HG02763 (cell line): ENCODE results near the gene USP9X.
"Not testable (repeated sequence)": the region's sequence is repeated elsewhere in the genome, so short reads cannot be mapped to it uniquely, and the experiment has no call there.

Source experiments
- ATAC-seq: cut with Tn5 transposase; IDR thresholded peaks from one replicate; pipeline ENCODE4 v1.9.1; 2021; ENCODE audit warnings: mild to moderate bottlenecking, moderate library complexity; ENCODE audit not compliant: unreplicated experiment

Gene USP9X

DNA sequence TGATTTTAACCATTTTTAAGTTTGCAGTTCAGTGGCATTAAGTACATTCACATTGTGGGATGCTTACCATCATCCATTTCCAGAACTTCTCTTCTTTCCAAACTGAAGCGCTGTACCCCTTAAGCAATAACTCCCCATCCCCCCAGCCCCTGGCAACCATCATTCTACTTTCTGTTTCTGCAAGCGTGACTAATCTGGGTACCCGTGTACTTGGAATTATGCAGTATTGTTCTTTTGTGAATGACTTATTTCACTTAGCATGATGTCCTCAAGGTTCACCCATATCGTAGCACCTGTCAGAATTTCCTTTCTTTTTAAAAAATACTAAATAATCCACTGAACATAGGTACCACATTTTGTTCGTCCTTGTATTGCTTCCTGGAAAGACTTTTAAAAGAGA lies 32.9 kb downstream of the USP9X start:
- no peak for ATAC-seq

GRCh38 chrX:41119803-41120202 lies 34.6 kb downstream of the USP9X start:
- ATAC-seq, result no peak

DNA sequence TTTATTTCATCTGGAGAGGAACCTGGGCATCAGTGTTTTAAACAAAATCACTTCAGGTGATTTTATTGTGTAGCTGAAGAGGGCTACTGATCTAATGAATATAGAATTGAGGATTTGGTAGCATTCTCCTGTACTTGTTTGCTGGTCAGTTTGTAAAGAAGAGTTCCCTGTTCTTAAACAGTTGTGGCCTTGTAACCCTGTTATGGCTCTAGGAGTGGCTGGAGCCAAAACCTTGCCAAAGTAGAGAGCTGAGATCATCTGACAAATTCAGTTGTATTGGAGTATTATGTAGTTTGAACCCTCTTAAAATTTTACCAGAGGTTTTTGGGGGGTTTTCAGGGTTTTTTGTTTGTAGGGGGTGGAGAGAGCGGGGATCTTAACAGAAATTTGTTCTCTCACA lies 36.5 kb downstream of the USP9X start:
- no peak for ATAC-seq

- ATAC-seq, result no peak
These were observed 37.5 kb downstream of the USP9X start for GRCh38 chrX:41122664-41123257.

- no peak for ATAC-seq
These were observed 42.4 kb downstream of the USP9X start for GRCh38 chrX:41127477-41128192.

GRCh38 chrX:41128955-41129354 lies 43.7 kb downstream of the USP9X start:
- no peak for ATAC-seq

GRCh38 chrX:41131766-41132165 lies 46.5 kb downstream of the USP9X start:
- no peak for ATAC-seq

GRCh38 chrX:41133551-41133950 lies 48.3 kb downstream of the USP9X start:
- no peak for ATAC-seq

DNA sequence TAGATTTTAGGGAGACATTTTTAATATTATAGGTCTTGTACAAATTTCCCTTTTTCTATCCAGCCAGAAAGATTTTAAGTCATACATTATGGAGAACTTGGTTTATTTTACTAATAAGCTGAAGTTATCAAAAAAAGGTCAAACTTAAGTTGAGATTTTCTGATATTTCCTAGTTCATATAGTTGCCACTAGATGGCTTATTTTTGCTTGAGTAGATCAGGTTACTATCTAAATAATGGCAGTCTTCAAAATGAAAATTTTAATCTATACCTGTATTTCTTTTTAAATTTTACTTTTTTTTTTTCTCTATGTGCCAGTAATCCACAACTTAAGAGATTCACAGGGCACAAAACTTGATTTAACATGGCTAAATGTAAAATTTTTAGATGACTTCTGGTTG lies 52.3 kb downstream of the USP9X start:
- ATAC-seq, result no peak

DNA sequence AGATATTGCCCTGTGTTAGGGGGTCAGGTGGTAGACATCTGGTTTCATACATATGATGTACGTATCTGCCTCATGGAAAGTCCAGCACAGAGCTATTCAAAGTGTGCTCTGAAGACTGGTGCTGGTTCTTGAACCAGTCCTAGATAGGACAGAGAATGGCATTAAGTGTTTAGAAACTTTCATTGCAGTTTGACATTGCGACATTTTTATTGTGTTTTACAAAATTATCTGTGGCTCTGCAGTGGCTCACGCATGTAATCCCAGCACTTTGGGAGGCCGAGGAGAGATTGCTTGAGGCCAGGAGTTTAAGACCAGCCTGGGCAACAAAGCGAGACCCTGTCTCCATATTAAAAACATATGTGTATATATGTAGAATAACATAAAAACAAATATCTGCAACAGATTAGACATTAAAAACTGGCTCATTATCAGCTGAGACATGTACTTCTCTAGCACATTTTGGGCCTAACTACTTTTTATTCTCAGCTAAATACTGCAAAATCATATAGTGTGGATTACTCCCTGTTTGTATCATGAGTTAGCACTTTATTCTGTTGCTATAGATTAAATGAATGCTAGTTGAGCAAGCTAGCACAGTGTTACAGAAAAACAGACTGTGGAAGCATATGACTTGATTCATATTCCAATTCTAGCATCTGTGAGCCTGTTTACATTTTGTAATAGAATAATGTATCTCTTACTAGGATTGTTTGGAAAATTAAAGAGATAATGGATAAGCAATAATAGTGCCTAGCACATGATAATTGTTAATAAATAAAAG lies 57.1 kb downstream of the USP9X start:
- ATAC-seq, result no peak

GRCh38 chrX:41144873-41145272 lies 59.6 kb downstream of the USP9X start:
- ATAC-seq, result no peak

GRCh38 chrX:41145920-41146608 lies 60.8 kb downstream of the USP9X start:
- ATAC-seq, result no peak

DNA sequence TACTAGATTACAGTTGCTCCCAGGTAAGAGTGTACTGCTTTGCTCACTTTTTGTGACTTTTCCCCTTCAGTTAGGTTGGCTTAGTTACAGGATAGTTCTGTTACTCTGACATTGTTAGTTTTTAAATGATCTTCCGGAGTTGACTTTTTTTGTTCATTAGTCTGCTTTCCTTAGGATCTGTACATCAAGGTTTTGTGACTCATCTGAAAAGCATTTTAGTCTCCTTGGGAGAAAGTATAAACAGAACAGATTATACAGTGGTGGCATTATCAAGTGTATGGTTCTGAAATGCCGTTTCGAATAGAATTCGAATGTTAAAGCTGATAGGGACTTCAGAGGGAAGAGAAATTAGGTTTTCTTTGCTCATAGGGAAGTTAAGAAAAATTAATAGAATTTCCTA lies 63.3 kb downstream of the USP9X start:
- no peak for ATAC-seq

DNA sequence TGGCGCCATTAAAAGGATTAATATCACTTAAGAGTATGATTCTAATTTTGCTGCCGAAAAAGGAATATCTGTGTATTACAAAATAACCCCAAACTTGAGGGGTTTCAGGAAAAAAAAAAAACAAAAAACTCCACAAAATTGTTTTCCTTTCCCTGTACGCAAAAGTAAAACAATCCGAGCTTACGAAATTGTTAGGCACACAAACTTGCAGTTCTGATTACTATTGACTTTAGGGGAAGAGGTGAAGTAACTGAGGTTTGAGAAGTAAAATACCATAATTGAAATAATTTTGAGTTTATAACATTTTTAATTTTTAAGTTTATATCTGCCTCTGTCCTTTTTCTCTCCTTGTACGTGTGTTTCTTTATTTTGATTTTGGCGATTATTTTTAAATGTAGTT lies 64.8 kb downstream of the USP9X start:
- no peak for ATAC-seq

DNA sequence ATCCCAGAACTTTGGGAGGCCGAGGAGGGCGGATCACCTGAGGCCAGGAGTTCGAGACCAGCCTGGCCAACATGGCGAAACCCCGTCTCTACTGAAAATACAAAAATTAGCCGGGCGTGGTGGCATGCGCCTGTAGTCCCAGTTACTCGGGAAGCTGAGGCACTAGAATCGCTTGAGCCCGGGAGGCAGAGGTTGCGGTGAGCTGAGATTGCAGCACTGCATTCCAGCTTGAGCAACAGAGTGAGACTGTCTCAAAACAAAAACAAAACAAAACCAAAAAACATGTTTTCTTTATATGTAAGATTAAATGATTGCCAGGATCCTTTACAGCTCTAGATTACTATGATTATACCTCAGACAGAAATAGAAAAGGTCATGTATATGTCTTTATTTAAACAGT lies 66.5 kb downstream of the USP9X start:
- not testable (repeated sequence) for ATAC-seq

DNA sequence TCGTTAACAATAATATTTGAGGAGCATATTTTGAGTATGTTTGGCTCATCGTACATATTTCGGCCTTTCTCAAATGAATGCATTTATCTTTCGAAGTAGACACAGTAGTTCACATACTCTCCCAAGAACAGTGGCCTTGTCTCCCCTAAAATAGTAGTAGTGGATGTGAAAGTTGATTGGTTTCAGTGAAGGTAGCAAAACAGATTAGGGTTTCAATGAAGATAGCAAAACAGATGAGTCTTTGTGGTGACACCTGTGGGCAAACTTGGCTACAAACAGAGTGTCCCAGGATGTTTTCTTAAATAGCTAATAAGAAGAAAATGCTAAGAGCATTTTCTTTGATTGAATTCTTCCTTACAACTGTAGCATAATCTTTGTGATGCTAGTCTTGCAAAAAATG lies 67.0 kb downstream of the USP9X start:
- ATAC-seq, result no peak

GRCh38 chrX:41153448-41153847 lies 68.2 kb downstream of the USP9X start:
- ATAC-seq, result no peak

DNA sequence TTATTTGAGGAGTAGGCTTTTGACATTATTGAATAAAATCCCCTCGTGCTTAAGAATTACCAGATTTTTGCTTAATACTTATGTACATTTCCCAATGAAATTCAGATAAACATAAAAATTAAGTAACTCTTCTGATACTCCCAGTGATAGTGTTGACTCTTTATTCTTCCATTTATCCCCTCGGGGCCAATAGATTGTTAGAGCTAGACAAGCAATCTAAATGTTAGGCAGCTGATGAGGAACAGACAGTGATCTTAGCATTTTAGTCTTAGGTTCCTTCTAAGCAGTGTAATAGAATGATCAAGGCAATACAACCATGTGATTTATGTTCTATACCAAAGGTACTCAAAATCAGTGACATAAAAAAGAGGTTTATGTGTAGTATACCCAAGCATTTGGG lies 68.7 kb downstream of the USP9X start:
- no peak for ATAC-seq

DNA sequence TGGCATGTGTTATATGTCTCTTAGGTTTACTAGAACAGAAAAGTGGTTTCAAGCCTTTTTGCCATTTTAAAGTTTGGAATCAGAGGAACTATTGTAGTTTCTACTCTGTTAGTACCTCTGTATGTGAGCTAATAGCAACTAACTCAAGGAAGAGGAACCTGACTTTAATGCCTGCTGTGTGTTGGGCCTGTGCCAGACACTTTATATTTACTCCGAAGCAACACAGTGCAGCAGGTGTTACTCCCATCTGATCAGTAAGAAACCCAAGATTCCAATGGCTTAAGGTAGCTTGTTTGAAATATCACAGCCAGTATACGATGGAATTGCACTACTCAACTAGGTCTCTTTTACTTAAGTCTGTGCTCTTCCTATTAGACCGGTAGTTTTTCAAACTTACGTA lies 79.2 kb downstream of the USP9X start:
- no peak for ATAC-seq

GRCh38 chrX:41167888-41168287 lies 82.6 kb downstream of the USP9X start:
- ATAC-seq, result no peak

DNA sequence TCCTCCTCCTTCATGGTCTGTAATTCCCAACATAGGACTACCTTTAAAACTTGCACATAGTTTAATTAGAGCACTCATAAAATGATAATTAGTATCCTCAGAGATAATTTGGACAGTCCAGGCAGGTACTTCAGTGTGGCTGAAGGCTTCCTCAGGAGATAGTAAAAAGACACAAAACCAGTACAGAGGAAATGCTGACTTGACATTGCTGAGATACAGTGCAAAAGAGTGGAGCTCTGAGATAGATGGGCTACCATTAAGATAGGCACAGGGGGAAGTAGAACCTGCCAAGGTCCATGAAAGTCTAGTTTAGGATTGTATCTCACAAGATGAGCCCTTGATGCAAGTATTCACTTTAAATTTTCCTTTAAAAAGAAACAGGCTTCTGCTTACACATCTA lies 91.0 kb downstream of the USP9X start:
- ATAC-seq, result no peak

GRCh38 chrX:41177297-41177696 lies 92.1 kb downstream of the USP9X start:
- ATAC-seq, result no peak
